LNCaP clone FGC (cell line): ENCODE measurements around the gene OR9G4.

Source experiments
- DNase-seq: peaks from one replicate; pipeline ENCODE4 v3.0.0-alpha.2; 2011; ENCODE audit warnings: low read depth
- H3K4me3 ChIP-seq: 2 replicates; pipeline ENCODE4 v1.5.1; 2011; ENCODE audit warnings: mild to moderate bottlenecking, low read depth, low read length, control low read depth
- CTCF ChIP-seq: IDR thresholded peaks from 2 replicates; pipeline ENCODE4 v1.5.1; 2012; ENCODE audit warnings: mild to moderate bottlenecking; ENCODE audit not compliant: control insufficient read depth, insufficient read depth; ENCODE audit errors: extremely low read depth

OR9G4 gene

GRCh38 chr11:56750190-56750589, 1.7 kb upstream of the OR9G4 start:
- TF ChIP-seq CTCF, result no peak
- H3K4me3 ChIP-seq, result no peak overlapping the region
- DNase-seq, result no peak

- no peak for DNase-seq
- no peak for TF ChIP-seq CTCF
Observed at GRCh38 chr11:56740886-56741285, 7.6 kb downstream of the OR9G4 start.

GRCh38 chr11:56740107-56740506, 8.4 kb downstream of the OR9G4 start:
- H3K4me3 ChIP-seq, result no peak overlapping the region
- no peak for DNase-seq
- no peak for TF ChIP-seq CTCF

More at GRCh38 chr11:56740886-56741285, 7.6 kb downstream of the OR9G4 start:
- H3K4me3 ChIP-seq, result no peak overlapping the region

- TF ChIP-seq CTCF, result no peak
- H3K4me3 ChIP-seq, result no peak overlapping the region
- DNase-seq, result no peak
Observed at GRCh38 chr11:56720513-56720912, 28.0 kb downstream of the OR9G4 start.

- no peak overlapping the region for H3K4me3 ChIP-seq
- no peak for TF ChIP-seq CTCF
- peak; percentile 98 for DNase-seq
Observed at GRCh38 chr11:56716379-56716854, 32.1 kb downstream of the OR9G4 start.

- no peak for TF ChIP-seq CTCF
Observed at GRCh38 chr11:56714206-56714605, 34.3 kb downstream of the OR9G4 start.

GRCh38 chr11:56706486-56706885, 42.0 kb downstream of the OR9G4 start:
- H3K4me3 ChIP-seq, result no peak overlapping the region
- TF ChIP-seq CTCF, result 0 out of 2 replicates have a peak, but pooled peaks have one; percentile 4
- no peak for DNase-seq

More at GRCh38 chr11:56714206-56714605, 34.3 kb downstream of the OR9G4 start:
- no peak overlapping the region for H3K4me3 ChIP-seq
- no peak for DNase-seq
